Thoracic aorta endothelial cell (primary cell): Measurements from ENCODE around the gene DUSP22. TPM values are rescaled to one million over a fixed set of nuclear protein-coding genes. Genes with fewer than 3 reads are reported as not detected.

Experiments used
- total RNA-seq: library from RNA; depleted of rRNA; stranded (reverse); fragments of >200 nt; gene quantifications from 2 replicates; pipeline ENCODE4 v1.2.3, GENCODE V29; 2012

Gene DUSP22
- 25.9 and 38.8 TPM in 2 replicates for total RNA-seq

GRCh38 chr6:291697-292505 lies at the start of gene DUSP22:
Gene DUSP22 (plus strand): TSS chr6:292487. CDS start chr6:292540, 53 bp downstream.

GRCh38 chr6:391559-392440 lies 99.5 kb downstream of the DUSP22 start, which contains the start of gene IRF4:
Gene IRF4 (plus strand): TSS chr6:391752. CDS start chr6:393153, 1,401 bp downstream.

Other genes with a start within 250 kb of the DUSP22 start
- under 0.01 TPM in 1 of 2 replicates, not detected in the other for gene IRF4, start 99.3 kb downstream of the DUSP22 start, total RNA-seq